Measurements from ENCODE around the gene WASHC4. TPM values are rescaled to one million over a fixed set of nuclear protein-coding genes. Genes with fewer than 3 reads are reported as not detected.

Gene WASHC4
- total RNA-seq, 1 experiment from 2014 or later = 46.9 TPM

DNA sequence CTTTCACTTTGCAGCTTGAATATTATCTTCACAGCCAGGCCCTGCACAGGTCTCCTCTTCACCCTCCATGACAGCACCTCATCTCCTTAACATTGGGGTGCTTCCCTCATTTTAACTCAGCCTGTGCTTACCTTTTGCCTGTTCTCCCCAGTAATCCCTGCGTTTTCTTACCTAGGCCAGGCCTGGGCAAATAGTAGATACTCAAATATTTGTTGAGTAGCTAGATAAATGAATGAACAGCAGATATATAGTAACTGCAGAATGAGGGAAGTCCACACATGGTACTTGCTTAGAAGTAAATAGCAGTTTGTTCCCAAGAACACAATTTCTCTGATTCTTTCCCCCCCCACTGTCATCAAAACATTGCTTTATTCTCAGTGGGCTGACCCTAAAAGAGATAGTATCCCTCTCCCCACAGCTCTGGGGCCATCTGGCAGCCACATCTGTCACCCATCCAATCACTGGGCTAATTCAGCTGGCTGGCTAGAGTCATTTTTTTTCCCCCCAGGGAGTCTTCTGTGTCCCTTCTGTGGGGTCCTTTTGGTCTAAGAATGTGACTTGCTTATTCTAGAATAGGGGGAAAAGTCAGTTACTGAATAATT lies 85.2 kb downstream of the WASHC4 start:
- Histone ChIP-seq H3K36me3 (ENCODE audit: low read depth, low read length) (peaks cover 47% of the 10 kb centered on the region), H3K79me2 (ENCODE audit: low read length) (no peaks in the 10 kb centered on the region), H3K9ac (ENCODE audit: low read length) (no peak overlapping the region), H2AFZ (ENCODE audit: low read length) (no peak overlapping the region), H3K4me2 (ENCODE audit: low read length) (no peak overlapping the region), H4K20me1 (ENCODE audit: low read length) (no peaks in the 10 kb centered on the region), H3K4me3 (ENCODE audit: low read length) (no peak overlapping the region), H3K27ac (ENCODE audit: low read length) (no peak overlapping the region), H3K9me2 (replicated peaks; ENCODE audit: low read length) (no peaks in the 10 kb centered on the region), H3F3A (ENCODE audit: low read length, unreplicated experiment) (no peaks in the 10 kb centered on the region), H3K4me1 (ENCODE audit: insufficient read depth, low read length) (no peaks in the 10 kb centered on the region), H3K9me3 (ENCODE audit: low read length) (no peaks in the 10 kb centered on the region), H3K27me3 (ENCODE audit: low read length) (no peaks in the 10 kb centered on the region)
- TF ChIP-seq CTCF (conservative IDR thresholded peaks at IDR 0.05; ENCODE audit: low read depth, low read length) (no peak), EZH2 (IDR thresholded peaks at IDR 0.05; ENCODE audit: low read length, unreplicated experiment) (no peak), EZH2phosphoT487 (IDR thresholded peaks at IDR 0.05; ENCODE audit: borderline replicate concordance, low read length) (no peak)
- ATAC-seq (no peak), DNase-seq (no peak)
- intact Hi-C loops (cut with micrococcal nuclease) = no loop called here
- POLR2A ChIA-PET (ENCODE audit: unreplicated experiment) = no interaction called here
- CTCF ChIA-PET = no interaction called here
- BruUV-seq (replicated peaks) = no TSS peak

DNA sequence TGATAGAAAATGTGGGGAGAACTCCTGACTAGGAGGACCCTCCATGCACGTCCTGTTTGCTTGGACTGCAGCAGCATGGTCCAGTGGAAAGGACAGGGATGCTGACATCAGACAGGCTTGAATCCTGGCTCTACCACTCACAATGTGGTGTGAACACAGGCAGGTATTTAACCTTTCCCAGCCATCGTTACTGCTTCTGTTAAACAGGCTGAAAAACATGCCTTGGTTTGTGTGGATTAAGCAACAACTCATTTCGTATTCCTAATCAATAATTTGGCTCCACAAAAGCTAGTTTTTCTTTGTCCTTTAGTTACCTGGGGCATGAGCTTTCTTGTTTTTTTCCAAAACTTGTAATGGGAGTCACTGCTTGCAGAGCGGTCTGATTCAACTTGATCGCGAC lies 87.4 kb downstream of the WASHC4 start:
- intact Hi-C loops (cut with micrococcal nuclease) = no loop called here
- Histone ChIP-seq H3K4me3 (ENCODE audit: low read length) (no peak overlapping the region), H3K9me3 (ENCODE audit: low read length) (no peaks in the 10 kb centered on the region), H3K27ac (ENCODE audit: low read length) (no peak overlapping the region), H3K4me2 (ENCODE audit: low read length) (no peak overlapping the region), H3K27me3 (ENCODE audit: low read length) (no peaks in the 10 kb centered on the region), H3K36me3 (ENCODE audit: low read depth, low read length) (peaks cover 28% of the 10 kb centered on the region), H3F3A (ENCODE audit: low read length, unreplicated experiment) (no peaks in the 10 kb centered on the region), H3K9ac (ENCODE audit: low read length) (no peak overlapping the region), H3K4me1 (ENCODE audit: insufficient read depth, low read length) (no peaks in the 10 kb centered on the region), H4K20me1 (ENCODE audit: low read length) (no peaks in the 10 kb centered on the region), H2AFZ (ENCODE audit: low read length) (no peak overlapping the region), H3K9me2 (replicated peaks; ENCODE audit: low read length) (no peaks in the 10 kb centered on the region), H3K79me2 (ENCODE audit: low read length) (no peaks in the 10 kb centered on the region)
- ChIA-PET POLR2A (ENCODE audit: unreplicated experiment) (interaction anchor here (0.6 kb wide), 1 partner anchor 1057 kb away, joined by 3 read pairs; no protein-coding TSS in a partner anchor), CTCF (no interaction called here)
- ATAC-seq (no peak), DNase-seq (no peak)
- no TSS peak for BruUV-seq (replicated peaks)
- TF ChIP-seq EZH2 (IDR thresholded peaks at IDR 0.05; ENCODE audit: low read length, unreplicated experiment) (no peak), EZH2phosphoT487 (IDR thresholded peaks at IDR 0.05; ENCODE audit: borderline replicate concordance, low read length) (no peak), CTCF (conservative IDR thresholded peaks at IDR 0.05; ENCODE audit: low read depth, low read length) (no peak)

DNA sequence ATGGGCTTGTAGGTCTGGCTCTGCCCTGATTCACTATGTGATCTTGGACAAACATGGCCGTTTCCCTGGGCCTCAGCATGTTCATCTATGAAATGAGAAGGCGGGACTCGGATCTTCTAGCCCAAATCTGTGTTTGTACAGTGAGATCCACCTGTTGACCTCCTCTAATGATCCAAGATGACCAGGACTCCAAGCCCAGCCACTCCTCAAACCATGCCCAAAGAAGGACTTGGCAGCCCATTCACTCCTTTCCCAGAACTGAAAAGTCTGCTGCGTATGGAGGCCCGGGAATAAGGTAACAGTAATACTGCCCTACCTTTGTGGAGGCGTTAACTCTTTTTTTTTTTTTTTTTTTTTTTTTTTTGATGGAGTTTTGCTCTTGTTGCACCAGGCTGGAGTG lies 88.6 kb downstream of the WASHC4 start:
- Histone ChIP-seq H3K36me3 (ENCODE audit: low read depth, low read length) (peaks cover 31% of the 10 kb centered on the region), H3K27ac (ENCODE audit: low read length) (no peak overlapping the region), H3K4me1 (ENCODE audit: insufficient read depth, low read length) (no peaks in the 10 kb centered on the region), H3K79me2 (ENCODE audit: low read length) (no peaks in the 10 kb centered on the region), H3K9ac (ENCODE audit: low read length) (no peak overlapping the region), H3K4me3 (ENCODE audit: low read length) (no peak overlapping the region), H3K9me2 (replicated peaks; ENCODE audit: low read length) (no peaks in the 10 kb centered on the region), H4K20me1 (ENCODE audit: low read length) (no peaks in the 10 kb centered on the region), H3K27me3 (ENCODE audit: low read length) (no peaks in the 10 kb centered on the region), H2AFZ (ENCODE audit: low read length) (no peak overlapping the region), H3F3A (ENCODE audit: low read length, unreplicated experiment) (no peaks in the 10 kb centered on the region), H3K9me3 (ENCODE audit: low read length) (no peaks in the 10 kb centered on the region), H3K4me2 (ENCODE audit: low read length) (no peak overlapping the region)
- ATAC-seq (no peak), DNase-seq (no peak)
- intact Hi-C loops (cut with micrococcal nuclease) = no loop called here
- ChIA-PET CTCF (no interaction called here), POLR2A (ENCODE audit: unreplicated experiment) (no interaction called here)
- TF ChIP-seq EZH2phosphoT487 (IDR thresholded peaks at IDR 0.05; ENCODE audit: borderline replicate concordance, low read length) (no peak), CTCF (conservative IDR thresholded peaks at IDR 0.05; ENCODE audit: low read depth, low read length) (no peak), EZH2 (IDR thresholded peaks at IDR 0.05; ENCODE audit: low read length, unreplicated experiment) (no peak)
- BruUV-seq (replicated peaks) = no TSS peak
